ENCODE measurements around the gene CNTNAP3B.
"Not testable (repeated sequence)": the region's sequence is repeated elsewhere in the genome, so short reads cannot be mapped to it uniquely, and the experiment has no call there.

The CNTNAP3B gene

GRCh38 chr9:41974906-41975305 is 154.3 kb downstream of the CNTNAP3B start:
- DNase-seq, result not testable (repeated sequence)

GRCh38 chr9:41953007-41953406 is 176.2 kb downstream of the CNTNAP3B start:
- not testable (repeated sequence) for DNase-seq

- DNase-seq, result not testable (repeated sequence)
Measured at GRCh38 chr9:41941738-41942137, 187.5 kb downstream of the CNTNAP3B start.

- DNase-seq, result not testable (repeated sequence)
Measured at GRCh38 chr9:41938143-41938542, 191.1 kb downstream of the CNTNAP3B start.

GRCh38 chr9:41935727-41936126 is 193.5 kb downstream of the CNTNAP3B start:
- DNase-seq, result not testable (repeated sequence)

GRCh38 chr9:41929172-41929571 is 200.1 kb downstream of the CNTNAP3B start:
- not testable (repeated sequence) for DNase-seq

- DNase-seq, result not testable (repeated sequence)
Measured at GRCh38 chr9:41917374-41917773, 211.9 kb downstream of the CNTNAP3B start.

- not testable (repeated sequence) for DNase-seq
Measured at GRCh38 chr9:41905488-41905887, 223.7 kb downstream of the CNTNAP3B start.

GRCh38 chr9:41902762-41903161 is 226.5 kb downstream of the CNTNAP3B start:
- not testable (repeated sequence) for DNase-seq

- not testable (repeated sequence) for DNase-seq
Measured at GRCh38 chr9:41898720-41899343, 230.4 kb downstream of the CNTNAP3B start.

- DNase-seq, result not testable (repeated sequence)
Measured at GRCh38 chr9:41874557-41874956, 254.7 kb downstream of the CNTNAP3B start.

- not testable (repeated sequence) for DNase-seq
Measured at GRCh38 chr9:41855422-41855821, 273.8 kb downstream of the CNTNAP3B start.

- DNase-seq, result not testable (repeated sequence)
Measured at GRCh38 chr9:41851848-41852740, 277.1 kb downstream of the CNTNAP3B start.

- not testable (repeated sequence) for DNase-seq
Measured at GRCh38 chr9:41847829-41848228, 281.4 kb downstream of the CNTNAP3B start.

All from NCI-H1092 (cell line).